Gastrocnemius medialis (tissue), 4 donors: Measurements from ENCODE around the gene CARD11. TPM values are rescaled to one million over a fixed set of nuclear protein-coding genes. Genes with fewer than 3 reads are reported as not detected.

ENCODE experiments used
- ATAC-seq, 2 donors: fragments of 150-250 bp; one replicate each; pipeline ENCODE4 v1.9.1; 2016
- DNase-seq, 2 donors: peaks; one replicate each; pipeline ENCODE4 v3.0.0-alpha.2; 2019
- H3K27ac ChIP-seq, 4 donors: fragments of 200-600 bp; sonication (generic); 1 replicate in 1 of 4; 2 replicates in 3 of 4; pipeline ENCODE4 v1.5.1; 2016 to 2018; ENCODE audit warnings: mild to moderate bottlenecking in 2 of 4, moderate library complexity in 1 of 4
- H3K27me3 ChIP-seq, 3 donors: fragments of 200-600 bp; sonication (generic) in 2 of 3; 1 replicate in 1 of 3; 2 replicates in 2 of 3; pipeline versions ENCODE4 v1.5.1 to v1.6.0; 2016 to 2019; ENCODE audit warnings: mild to moderate bottlenecking in 1 of 3, moderate library complexity in 1 of 3
- H3K36me3 ChIP-seq, 2 donors: fragments of 200-600 bp; sonication (generic) in 1 of 2; one replicate each; pipeline ENCODE4 v1.5.1; 2017 to 2018
- H3K4me1 ChIP-seq, 2 donors: fragments of 200-600 bp; sonication (generic) in 1 of 2; one replicate each; pipeline ENCODE4 v1.5.1; 2016 to 2017; ENCODE audit warnings: mild to moderate bottlenecking in 2 of 2
- H3K4me3 ChIP-seq, 4 donors: fragments of 200-600 bp; sonication (generic) in 3 of 4; 1 replicate in 1 of 4; 2 replicates in 3 of 4; pipeline ENCODE4 v1.5.1; 2016 to 2019; ENCODE audit warnings: mild to moderate bottlenecking in 2 of 4
- H3K9me3 ChIP-seq, 3 donors: fragments of 200-600 bp; sonication (generic) in 2 of 3; 1 replicate in 1 of 3; 2 replicates in 2 of 3; pipeline ENCODE4 v1.5.1; 2016 to 2019
- POLR2A ChIP-seq, 2 donors: fragments of 450-650 bp; IDR thresholded peaks; one replicate each; pipeline ENCODE4 v1.6.1; 2017; ENCODE audit warnings: antibody characterized with exemption in 2 of 2, mild to moderate bottlenecking in 2 of 2, moderate library complexity in 2 of 2
- in situ Hi-C, 4 donors: fragments of 200-750 bp; cut with MboI; loops; one replicate each; pipeline versions ENCODE4 v1.15.0 to v1.8.0; 2017; ENCODE audit warnings: low sequenced_read_pairs in 4 of 4
- intact Hi-C: fragments of 100-400 bp; cut with DNase I; formaldehyde crosslinking; loops from one replicate; pipeline ENCODE4 v1.15.1; 2023; ENCODE audit warnings: low total_unique reads
- total RNA-seq, 4 donors: library from RNA; depleted of rRNA; stranded (reverse); fragments of >200 nt; gene quantifications; one replicate each; pipeline versions ENCODE4 v1.1.0 to v1.2.3, GENCODE V29; 2016
- TF ChIP-seq, protein P1 (sequence below), 5 experiments: fragments of 450-650 bp in 3 of 5; fragments of 200-600 bp in 2 of 5; sonication (generic) in 2 of 5; IDR thresholded peaks in 4 of 5; conservative IDR thresholded peaks in 1 of 5; 1 replicate in 4 of 5; 2 replicates in 1 of 5; pipeline ENCODE4 v1.5.1; 2016 to 2019; ENCODE audit warnings: antibody characterized with exemption in 5 of 5, mild to moderate bottlenecking in 3 of 5, moderate library complexity in 3 of 5

Gene CARD11
- total RNA-seq, 4 donors from 2014 or later, result 0.13 TPM; not detected in 3

GRCh38 chr7:3073763-3074458 is 30.2 kb upstream of the CARD11 start:
- H3K27ac ChIP-seq, result no peak overlapping the region
- ATAC-seq (no peak), DNase-seq (no peak)
- in situ Hi-C loops, result no loop called here
- no peaks in the 10 kb centered on the region for H3K36me3 ChIP-seq
- H3K4me3 ChIP-seq, result no peak overlapping the region
- H3K27me3 ChIP-seq, result peaks cover 0 to 2% (median 0%) of the 10 kb centered on the region in 3 donors
- peaks cover 0 to 6% (median 0%) of the 10 kb centered on the region in 3 donors for H3K9me3 ChIP-seq
- no peak for TF ChIP-seq POLR2A (IDR thresholded peaks at IDR 0.05)
- TF ChIP-seq, protein P1, sequence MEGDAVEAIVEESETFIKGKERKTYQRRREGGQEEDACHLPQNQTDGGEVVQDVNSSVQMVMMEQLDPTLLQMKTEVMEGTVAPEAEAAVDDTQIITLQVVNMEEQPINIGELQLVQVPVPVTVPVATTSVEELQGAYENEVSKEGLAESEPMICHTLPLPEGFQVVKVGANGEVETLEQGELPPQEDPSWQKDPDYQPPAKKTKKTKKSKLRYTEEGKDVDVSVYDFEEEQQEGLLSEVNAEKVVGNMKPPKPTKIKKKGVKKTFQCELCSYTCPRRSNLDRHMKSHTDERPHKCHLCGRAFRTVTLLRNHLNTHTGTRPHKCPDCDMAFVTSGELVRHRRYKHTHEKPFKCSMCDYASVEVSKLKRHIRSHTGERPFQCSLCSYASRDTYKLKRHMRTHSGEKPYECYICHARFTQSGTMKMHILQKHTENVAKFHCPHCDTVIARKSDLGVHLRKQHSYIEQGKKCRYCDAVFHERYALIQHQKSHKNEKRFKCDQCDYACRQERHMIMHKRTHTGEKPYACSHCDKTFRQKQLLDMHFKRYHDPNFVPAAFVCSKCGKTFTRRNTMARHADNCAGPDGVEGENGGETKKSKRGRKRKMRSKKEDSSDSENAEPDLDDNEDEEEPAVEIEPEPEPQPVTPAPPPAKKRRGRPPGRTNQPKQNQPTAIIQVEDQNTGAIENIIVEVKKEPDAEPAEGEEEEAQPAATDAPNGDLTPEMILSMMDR (IDR thresholded peaks at IDR 0.05 in 4 of 5, conservative IDR thresholded peaks at IDR 0.05 in 1 of 5), result no peak
- no peaks in the 10 kb centered on the region for H3K4me1 ChIP-seq
- intact Hi-C loops, result no loop called here

DNA sequence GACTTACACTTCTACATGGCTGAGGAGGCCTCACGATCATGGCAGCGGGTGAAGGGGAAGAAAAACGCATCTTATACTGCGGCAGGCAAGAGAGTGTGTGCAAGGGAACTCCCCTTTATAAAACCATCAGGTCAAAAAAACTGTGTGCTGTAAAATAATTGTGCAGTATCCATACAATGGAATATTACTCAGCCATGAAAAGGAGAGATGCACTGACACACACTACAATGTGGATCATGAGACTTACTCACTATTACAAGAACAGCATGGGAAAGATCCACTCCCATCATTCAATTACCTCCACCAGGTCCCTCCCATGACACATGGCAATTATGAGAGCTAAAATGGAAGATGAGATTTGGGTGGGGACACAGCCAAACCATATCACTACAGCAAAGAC is 27.2 kb upstream of the CARD11 start:
- H3K27me3 ChIP-seq, result no peaks in the 10 kb centered on the region
- no peak for TF ChIP-seq POLR2A (IDR thresholded peaks at IDR 0.05)
- TF ChIP-seq, protein P1 (IDR thresholded peaks at IDR 0.05 in 4 of 5, conservative IDR thresholded peaks at IDR 0.05 in 1 of 5), result no peak
- no peaks in the 10 kb centered on the region for H3K4me1 ChIP-seq
- no peaks in the 10 kb centered on the region for H3K36me3 ChIP-seq
- in situ Hi-C loops, result no loop called here
- H3K4me3 ChIP-seq, result no peak overlapping the region
- no peak for ATAC-seq
- H3K27ac ChIP-seq, result no peak overlapping the region
- DNase-seq, result no peak
- peaks cover 0 to 6% (median 0%) of the 10 kb centered on the region in 3 donors for H3K9me3 ChIP-seq
- intact Hi-C loops, result no loop called here

DNA sequence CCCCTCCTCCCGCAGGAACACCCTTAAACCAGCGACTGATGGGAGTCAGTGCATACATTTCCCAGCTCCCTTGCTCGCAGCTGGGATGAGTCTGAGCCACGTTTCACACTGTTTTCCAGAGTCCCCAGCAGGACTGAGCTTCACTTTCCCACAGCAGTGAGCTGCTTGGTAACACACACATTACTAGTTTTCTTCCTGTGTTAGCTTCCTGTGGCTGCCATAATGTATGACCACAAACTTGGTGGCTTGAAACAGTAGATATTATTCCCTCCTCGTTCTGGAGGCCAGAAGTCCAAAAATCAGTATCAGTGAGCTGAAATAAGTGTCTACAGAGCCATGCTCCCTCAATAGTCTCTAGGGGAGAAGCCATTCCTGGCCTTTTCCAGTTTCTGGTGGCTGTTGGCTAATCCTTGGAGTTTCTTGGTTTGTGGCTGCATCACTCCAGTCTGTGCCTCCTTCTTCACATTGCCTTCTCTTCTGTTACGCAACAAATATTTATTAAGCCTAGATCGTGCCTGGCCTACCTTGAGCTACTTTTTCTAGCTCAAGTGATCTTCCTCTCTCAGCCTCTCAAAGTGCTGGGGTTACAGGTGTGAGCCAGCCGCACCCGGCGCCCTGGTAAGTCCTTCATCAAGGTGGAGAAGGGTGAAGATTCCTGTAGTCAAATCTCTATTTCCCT is 26.2 kb upstream of the CARD11 start:
- no peaks in the 10 kb centered on the region for H3K4me1 ChIP-seq
- H3K27ac ChIP-seq, result no peak overlapping the region
- DNase-seq (no peak), ATAC-seq (no peak)
- H3K36me3 ChIP-seq, result no peaks in the 10 kb centered on the region
- H3K4me3 ChIP-seq, result no peak overlapping the region
- intact Hi-C loops (no loop called here), in situ Hi-C loops (no loop called here)
- TF ChIP-seq, protein P1 (IDR thresholded peaks at IDR 0.05 in 4 of 5, conservative IDR thresholded peaks at IDR 0.05 in 1 of 5), result no peak
- no peak for TF ChIP-seq POLR2A (IDR thresholded peaks at IDR 0.05)
- no peaks in the 10 kb centered on the region for H3K27me3 ChIP-seq
- no peaks in the 10 kb centered on the region for H3K9me3 ChIP-seq

DNA sequence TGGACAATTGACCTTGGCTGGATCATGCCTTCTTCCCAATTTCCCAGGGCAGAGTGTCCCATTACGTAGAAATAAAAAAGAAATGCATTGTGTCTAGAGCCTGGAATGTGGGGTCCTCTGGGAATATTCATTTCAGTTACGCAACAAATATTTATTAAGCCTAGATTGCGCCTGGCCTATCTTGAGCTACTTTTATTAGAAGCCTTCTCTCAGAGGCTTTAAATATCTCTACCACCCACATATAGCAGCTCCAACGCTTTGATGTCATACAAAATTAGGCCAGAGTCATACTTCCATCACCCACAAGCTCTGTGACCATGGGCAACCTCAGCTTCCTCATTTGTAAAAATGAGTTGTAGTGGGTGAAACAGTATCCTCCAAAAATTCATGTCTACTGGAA is 24.9 kb upstream of the CARD11 start:
- no peaks in the 10 kb centered on the region for H3K9me3 ChIP-seq
- no peak overlapping the region for H3K4me3 ChIP-seq
- ATAC-seq, result no peak
- H3K4me1 ChIP-seq, result no peaks in the 10 kb centered on the region
- no peak for DNase-seq
- TF ChIP-seq, protein P1 (IDR thresholded peaks at IDR 0.05 in 4 of 5, conservative IDR thresholded peaks at IDR 0.05 in 1 of 5), result no peak
- TF ChIP-seq POLR2A (IDR thresholded peaks at IDR 0.05), result no peak
- no peaks in the 10 kb centered on the region for H3K27me3 ChIP-seq
- intact Hi-C loops (no loop called here), in situ Hi-C loops (no loop called here)
- no peaks in the 10 kb centered on the region for H3K36me3 ChIP-seq
- no peak overlapping the region for H3K27ac ChIP-seq
